G401.6 (cell line): ENCODE data around the gene HAUS8.
A peak's percentile ranks its signal among the peaks of the same experiment; 100 is the strongest.
"Not testable (repeated sequence)": the region's sequence is repeated elsewhere in the genome, so short reads cannot be mapped to it uniquely, and the experiment has no call there.

Source experiments
- FAIRE-seq: peaks from 2 replicates; lab custom pipeline; 2012; peaks lifted over from hg19 to GRCh38; lab: Jason Lieb, UNC

The HAUS8 gene, protein sequence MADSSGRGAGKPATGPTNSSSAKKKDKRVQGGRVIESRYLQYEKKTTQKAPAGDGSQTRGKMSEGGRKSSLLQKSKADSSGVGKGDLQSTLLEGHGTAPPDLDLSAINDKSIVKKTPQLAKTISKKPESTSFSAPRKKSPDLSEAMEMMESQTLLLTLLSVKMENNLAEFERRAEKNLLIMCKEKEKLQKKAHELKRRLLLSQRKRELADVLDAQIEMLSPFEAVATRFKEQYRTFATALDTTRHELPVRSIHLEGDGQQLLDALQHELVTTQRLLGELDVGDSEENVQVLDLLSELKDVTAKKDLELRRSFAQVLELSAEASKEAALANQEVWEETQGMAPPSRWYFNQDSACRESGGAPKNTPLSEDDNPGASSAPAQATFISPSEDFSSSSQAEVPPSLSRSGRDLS

DNA sequence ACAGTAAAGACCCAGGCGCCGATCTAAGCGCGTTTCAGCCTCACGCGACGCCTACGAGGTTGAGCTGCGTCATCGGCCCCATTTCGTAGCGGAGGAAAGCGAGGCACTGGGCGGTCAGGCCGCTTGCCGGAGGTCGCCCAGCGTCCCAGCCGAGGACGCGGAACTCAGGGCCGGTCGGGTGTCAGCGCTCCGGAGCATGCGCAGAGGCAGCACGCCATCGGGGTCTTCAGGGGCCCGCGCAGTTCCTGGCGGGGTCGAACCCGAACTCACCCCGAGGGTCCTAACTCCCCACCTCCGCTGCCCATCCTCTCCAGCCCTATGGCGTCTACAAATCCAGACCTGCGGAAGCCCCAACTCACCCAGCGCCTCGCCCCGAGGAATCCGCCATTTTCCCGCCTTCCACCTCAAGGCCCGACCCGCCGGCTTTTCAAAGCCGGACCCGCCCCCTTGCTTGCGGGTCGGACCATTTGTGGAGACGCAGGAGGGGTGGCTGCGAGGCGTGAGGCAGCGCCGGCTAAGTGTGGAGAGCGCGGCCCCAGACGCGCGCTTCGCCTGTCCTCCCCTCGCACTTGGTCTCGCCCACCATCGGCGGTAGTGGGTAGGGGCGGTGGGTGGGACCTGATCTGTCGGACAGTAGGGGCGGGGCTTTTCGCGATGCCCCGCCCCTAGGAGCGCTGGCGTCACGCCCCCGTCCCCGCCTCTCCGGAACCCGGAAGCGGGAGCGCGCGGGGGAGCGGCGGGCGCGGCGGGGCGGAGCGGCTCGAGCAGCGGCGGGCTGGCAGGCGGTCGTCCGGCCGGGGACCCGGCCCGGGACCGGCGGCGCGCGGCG, at the start of gene HAUS8, which contains the start of gene MYO9B:
Gene HAUS8, minus strand, starts transcription at position 418 of the 829 bp plus-strand sequence. Its CDS starts 30 bp downstream, at position 388.
Gene MYO9B, plus strand, starts transcription at position 743 of the 829 bp plus-strand sequence. CDS start 25,941 bp downstream, outside the sequence.
- peak; percentile 84 for FAIRE-seq

DNA sequence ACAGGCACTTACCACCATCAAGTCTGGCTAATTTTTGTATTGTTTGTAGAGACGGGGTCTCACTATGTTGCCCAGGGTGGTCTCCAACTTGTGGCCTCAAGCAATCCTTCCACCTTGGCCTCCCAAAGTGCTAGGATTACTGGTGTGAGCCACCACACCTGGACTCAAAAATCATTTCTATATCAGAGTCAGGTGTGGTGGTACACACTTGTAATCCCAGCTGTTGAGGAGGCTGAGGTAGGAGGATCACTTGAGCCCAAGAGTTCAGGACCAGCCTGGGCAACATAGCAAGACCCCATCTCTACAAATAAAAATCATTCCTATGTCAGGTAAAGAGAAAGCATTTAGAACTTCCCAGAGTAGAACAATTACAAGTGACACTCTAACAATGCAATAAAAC, 48.8 kb upstream of the HAUS8 start:
- no peak for FAIRE-seq

DNA sequence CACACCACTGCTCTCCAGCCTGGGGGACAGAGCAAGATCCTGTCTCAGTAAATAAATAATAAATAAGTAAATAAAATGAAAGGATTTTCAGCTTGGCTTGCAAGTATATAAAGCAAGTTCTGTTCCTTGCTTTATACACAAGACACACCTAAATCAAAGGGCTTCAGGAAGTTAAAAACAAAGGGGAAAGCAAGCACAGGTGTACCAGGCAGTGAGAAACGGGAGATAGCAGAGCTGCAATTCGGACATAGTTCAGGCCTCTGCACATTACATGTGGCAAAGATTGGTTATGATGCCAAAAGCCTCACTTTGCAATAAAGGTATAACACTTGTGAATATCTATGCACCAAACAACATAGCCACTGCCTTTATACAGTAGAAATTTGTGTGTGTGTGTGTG, 47.8 kb upstream of the HAUS8 start:
- no peak for FAIRE-seq

DNA sequence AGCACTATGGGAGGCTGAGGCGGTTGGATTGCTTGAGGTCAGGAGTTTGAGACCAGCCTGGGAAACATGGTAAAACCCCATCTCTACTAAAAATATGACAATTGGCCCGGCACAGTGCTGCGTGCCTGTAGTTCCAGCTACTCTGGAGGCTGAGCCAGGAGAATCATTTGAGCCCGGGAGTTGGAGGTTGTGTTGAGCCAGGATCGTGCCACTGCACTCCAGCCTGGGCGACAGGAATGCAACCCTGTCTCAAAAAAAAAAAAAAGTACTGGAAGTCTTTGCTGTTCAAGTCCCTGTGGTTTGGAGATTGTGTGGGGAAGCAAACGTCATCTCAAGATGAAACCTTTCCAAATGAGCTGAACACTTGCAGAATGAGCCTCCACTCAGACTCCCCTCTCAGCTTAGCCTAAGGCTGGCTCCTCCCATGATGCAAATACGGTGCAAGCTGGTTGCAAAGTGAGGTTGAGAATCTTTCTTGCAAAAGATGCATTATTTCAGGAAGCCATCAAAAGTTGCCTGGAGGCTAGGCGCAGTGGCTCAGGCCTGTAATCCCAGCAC, 46.6 kb upstream of the HAUS8 start:
- FAIRE-seq = no peak

DNA sequence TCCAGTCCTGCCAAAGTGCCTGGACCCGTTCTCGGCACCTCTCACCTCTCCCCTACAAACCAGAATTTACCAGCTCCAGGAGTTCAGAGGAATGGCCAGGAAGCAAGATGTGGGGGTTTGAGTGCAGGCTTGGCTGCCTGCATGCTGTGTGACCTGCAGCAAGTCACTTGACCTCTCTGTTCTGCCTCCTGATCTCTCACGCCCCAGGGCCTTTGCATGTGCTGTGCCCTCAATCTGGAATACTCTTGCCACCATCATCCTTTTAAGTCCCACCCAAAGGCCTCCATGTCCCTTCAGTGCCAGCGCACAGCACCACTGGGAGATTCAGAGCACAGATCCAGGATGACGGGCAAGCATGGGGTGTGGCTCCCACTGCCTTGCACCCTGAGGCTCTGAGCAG, 43.7 kb upstream of the HAUS8 start:
- no peak for FAIRE-seq

DNA sequence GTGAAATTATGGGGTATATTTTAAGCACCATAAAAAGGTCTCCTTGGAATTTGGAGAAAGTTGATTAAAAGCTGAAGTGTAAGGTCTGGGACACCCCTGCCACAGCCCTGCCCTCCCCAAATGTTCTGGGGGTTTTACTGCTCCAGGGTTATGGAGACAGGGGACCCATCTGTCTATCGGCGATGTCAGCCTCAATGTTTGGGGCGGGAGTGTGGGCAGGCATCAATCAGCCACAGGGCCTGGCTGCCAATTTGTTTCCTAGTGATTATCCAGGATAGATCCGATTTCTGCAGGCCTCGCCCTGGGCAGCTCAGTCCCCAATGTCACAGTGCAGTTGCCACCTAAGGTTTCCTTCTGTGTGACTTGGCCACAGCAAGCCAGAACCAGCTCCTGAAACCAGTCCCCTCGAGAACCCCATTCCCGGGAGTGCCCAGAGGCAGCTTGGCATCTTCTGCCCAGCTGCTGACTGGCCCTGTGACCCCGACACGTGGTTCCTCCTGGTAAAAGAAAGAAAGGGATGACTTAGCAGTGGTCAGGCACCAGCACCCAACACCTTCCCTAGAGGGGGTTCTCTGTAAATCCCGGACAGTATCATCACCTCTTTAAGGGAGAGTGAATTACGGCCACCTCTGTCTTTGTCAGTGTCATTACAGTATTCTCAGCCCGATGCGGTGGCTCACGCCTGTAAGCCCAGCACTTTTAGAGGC, 41.9 kb upstream of the HAUS8 start:
- no peak for FAIRE-seq

DNA sequence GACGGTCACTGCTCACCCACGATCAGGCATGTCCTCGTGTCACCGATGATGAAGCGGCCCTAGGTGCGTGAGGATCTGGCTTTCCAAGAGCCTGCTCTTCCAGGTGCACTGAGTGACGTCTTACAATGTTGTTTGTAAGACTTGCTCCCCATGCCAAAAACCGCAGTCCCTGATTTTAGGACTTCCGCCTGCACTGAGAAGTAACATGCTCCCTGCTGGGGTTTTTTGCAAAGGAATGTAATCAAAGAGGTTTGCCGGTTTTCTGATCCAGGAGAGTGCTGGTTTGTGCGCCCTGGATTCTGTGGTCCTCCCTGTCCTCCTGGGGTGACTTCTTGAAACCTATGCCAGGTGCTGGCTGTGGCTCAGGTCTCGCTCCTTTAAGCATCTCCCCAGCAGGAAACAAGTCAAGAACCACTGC, 39.2 kb upstream of the HAUS8 start:
- FAIRE-seq = no peak

DNA sequence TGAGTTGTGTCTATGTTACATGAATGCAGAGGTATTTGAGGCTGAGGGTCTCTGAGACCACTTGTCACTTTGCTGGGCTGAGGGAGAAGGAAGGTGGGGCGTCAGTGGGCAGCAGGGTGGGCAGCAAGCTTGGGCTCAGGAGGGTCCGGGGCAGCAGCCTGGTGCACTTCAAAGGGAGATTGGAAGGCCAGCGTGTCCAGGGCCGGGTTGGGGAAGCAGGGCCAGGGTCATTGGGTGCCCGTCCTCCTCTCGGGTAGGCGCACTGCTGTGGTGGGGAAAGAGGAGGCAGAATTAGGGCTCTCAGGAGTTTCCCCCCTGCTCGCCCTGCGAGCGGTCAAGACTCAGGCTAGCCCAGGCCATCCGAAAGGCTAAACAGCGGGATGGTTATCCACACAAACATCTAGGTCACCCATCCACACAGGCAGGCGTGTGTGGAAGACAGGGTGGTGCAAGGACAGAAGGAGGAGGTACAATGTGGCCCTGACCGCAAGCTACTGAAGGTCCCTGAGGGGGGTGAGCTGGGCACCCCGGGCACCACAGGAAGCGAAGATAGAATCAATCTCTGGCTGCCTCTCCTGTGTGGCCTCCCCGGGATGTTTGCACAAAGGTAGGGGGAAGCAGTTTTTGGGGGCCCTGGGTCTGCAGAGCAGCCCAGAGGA, 38.0 kb upstream of the HAUS8 start:
- no peak for FAIRE-seq

DNA sequence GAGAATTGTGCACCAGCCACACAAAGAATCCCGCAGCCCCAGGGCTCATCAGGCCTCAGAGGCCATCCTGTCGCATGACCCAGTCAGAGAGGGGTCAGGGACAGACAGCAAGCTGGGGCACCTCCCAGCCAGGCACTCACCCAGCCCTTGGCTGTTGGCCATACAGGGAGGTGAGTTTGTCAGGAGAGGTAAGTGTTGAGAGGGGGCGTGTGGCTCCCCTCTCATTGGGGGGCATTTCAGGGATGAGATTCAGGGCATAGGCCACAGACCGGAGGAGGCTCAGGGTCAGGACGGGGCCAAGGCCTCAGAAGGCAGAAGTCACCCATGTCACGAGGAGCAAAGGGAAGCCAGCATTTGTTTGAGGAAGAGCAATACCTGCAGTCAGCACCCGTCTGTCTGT, 37.4 kb upstream of the HAUS8 start:
- FAIRE-seq = no peak

DNA sequence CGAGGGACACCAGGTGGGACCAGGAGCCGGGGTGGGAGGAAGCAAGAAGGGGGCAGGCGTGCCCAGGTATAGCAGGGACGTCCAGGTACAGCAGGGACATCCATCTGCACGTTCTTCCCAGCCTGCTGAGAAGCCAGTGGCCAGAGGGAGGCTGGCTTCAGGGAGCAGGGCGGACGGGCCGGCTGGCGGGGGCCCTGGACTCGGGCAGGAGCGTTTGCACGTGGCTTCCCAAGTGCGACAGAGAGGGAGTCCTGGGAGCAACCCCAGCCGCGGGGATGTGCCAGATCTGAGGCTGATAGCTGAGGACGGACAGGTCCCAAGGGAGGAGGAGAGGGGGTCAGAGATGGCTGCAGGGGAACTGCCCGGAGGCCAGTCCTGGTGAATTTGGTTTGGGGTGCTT, 37.0 kb upstream of the HAUS8 start:
- FAIRE-seq = no peak

DNA sequence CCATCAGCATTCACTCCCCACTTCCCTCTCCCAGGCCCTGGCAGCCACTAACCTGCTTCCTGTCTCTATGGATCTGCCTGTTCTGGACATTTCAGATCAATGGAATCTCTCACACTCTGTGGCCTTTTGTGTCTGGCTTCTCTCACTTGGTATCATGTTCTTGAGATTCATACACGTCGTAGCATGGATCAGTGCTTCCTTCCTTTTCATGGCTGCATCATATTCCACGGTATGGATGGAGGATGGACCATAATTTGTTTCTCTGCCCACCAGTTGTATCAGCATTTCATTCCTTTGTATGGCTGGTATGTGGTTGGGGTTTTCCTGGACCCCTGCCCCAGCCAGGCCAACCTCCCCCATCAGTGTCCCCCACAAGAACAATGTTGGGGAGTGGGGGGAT, 36.5 kb upstream of the HAUS8 start:
- no peak for FAIRE-seq

DNA sequence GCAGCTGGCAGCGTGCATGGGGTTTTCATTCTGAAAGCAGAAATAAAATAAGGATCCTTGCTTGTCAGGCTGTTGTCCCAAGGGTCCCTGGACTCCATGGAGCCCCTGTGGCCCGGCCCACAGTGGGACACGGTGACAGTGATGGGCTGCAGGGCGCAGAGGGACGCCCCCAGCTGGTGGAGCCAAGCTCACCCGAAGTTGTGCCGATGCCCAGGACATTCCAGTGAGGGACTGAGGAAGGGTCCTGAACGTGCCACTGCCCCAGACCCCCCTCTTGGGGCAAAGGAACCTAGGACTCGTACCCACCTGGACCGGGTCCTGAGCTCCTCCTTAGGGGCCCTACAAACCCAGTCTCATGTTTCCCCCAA, 35.3 kb upstream of the HAUS8 start:
- no peak for FAIRE-seq

DNA sequence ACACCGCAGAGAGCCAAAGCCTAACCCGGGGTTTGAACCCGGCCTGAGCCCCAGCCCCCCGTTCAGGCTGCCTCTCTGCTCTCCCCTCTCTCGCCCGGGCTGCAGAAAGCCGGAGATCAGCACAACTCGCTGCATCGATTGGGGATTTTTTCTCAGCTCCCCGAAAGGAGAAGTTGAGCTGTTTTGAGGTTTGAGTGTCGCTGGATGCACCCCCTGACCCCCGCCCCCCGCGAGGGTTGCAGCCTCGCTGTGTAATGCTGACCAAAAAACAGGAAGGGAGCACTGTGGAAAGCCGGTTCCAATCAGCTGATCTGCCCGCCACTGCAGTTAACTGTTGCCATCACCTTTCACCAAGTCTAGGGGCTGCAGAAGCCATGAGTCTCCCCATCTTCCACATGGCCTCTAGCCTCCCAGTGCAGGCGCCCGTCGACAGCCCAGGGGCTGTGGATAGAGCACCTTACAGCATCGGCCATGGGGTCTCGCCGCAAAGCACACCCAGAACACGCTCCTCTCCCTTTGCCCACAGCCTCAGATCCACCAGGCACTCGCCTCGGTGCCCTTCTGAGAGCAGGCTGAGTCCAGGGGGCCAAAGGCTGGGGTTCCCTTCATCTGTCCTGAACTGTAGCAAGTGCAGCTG, 34.8 kb upstream of the HAUS8 start:
- FAIRE-seq = no peak

DNA sequence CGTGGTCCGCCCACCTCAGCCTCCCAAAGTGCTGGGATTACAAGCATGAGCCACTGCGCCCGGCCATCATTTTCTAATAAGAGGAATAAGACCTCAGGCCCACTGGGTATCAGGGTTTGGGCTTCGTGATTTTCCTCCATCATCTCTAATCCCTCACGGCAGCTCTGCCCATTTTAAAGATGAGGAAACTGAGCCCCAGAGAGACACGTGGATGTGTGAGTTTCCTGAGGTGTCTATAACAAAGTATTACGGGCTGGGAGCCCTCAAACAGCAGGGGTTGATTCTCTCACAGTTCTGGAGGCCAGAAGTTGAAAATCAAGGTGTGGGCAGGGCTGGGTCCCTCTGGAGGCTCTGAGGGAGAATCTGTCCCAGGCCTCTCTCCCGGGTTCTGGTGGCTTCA, 34.0 kb upstream of the HAUS8 start:
- no peak for FAIRE-seq

DNA sequence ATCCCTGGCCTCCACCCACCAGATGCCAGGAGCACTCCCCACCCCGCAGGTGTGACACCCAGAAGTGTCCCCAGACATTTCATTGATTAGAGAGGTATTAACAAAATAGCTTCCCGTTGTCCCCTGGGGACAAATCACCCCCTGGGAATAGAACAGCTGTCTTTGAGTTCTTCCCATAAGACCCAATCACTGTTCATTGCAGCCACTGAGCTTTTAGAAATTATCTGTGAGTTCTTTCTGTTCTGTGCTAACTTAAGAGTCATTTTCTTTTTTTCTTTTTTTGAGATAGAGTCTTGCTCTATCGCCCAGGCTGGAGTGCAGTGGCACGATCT, 33.2 kb upstream of the HAUS8 start:
- FAIRE-seq = no peak

DNA sequence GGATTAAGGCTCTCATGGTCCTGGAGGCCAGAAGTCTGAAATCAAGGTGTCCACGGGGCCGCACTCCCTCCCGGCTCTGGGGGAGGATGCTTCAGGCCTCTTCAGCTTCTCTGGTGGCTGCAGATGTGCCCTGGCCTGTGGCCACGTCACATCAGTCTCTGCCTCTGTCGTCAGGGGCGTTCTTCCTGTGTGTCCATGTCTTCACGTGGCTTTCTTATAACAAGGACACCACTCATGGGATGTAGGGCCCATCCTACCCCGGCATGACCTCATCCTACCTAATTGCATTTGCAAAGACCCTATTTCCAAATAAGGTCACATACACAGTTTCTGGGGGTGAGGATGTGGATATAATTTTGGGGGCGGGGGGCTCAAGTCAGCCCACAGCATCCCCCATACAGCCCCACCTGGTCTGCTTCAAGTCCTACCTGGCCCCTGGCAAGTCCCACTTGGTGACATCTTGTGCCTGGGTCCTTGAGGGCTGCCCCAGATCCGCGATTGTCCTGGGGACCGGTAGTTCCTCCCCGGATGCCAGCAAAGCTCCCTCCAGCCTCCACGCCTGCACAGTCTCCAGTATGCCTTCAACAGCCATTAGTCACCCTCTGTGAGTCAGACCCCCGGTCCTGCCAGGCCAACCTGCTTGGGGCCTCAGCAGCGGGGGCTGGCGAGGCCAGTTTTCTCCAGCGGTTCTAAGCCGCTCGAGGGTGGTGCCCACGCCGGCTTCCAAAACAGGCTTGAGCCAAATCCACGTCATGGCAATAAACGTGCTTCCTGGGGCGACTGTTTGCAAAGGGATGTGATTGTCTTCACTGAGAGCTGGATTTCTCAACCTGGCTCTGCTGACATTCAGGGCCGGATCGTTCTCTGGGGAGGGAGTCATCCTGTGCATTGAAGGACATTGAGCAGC, 32.5 kb upstream of the HAUS8 start:
- FAIRE-seq = no peak

DNA sequence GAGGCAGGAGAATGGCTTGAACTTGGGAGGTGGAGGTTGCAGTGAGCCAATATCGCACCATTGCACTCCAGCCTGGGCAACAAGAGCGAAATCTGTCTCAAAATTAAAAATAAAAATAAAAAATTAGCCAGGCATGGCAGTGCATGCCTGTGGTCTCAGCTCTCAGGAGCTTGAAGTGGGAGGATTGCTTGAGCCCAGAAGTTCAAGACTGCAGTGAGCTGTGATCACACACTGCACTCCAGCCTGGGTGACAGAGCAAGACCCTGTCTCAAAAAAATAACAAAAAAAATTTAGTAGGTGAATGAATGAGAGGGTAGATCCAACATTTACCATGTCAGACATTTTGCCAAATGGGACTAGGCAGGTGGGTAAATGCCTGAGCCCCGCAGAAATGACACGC, 31.7 kb upstream of the HAUS8 start:
- not testable (repeated sequence) for FAIRE-seq

DNA sequence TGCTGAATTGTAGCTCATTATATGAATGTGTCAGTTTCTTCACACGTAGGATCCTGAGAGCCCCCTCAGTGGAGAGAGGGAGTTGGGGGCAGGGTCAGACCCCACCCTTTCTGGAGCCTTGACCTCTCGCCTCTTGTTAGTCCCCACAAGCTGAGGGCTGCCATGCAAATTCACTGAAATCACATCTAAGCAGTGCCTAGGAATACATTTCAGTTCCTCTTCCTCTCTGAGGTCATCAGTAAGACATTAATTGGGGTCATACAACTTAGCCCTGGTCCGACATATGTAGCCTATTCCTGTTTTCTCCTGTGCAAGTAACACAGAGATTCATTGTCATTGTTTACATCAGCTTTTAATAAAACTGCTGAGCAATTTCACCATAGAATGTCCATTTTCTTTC, 30.3 kb upstream of the HAUS8 start:
- no peak for FAIRE-seq

DNA sequence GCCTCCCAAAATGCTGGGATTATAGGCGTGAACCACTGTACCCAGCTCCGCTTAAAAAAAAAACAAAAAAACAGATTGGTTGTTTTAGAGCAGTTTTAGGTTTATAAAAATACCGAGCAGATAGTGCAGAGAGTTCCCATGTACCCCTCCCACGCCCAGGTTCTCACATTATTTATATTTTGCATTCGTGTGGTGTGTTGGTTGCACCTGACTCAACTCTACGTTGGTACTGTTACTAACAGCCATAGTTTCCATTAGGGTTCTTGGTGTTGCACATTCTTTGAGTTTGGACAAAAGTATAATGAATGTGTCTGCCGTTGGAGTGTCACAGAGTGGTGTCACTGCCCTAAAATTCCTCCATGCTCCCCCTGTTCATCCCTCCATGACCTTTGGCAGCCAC, 29.4 kb upstream of the HAUS8 start:
- no peak for FAIRE-seq

DNA sequence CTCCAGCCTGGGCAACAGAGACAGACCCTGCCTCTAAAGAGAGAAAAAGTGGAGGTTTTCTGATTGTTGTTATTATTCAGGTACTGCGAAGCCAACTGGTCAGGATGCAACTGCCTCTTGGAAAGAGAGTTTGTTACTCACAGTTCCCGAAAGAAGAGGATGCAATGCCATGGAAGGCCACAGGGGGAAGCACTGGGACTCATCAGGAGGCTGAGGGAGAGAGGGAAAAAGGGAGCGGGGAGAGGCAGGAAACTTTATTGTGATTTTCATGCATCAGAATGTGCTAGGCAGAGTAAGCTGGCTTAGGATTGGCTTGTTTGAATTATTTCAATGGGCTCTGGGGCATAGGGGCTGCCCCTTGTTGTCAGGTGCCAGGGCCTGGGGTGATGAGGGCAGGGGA, 27.9 kb upstream of the HAUS8 start:
- FAIRE-seq = peak; percentile 19
